K562 (cell line): ENCODE measurements around the gene PCNX3. TPM values are rescaled to one million over a fixed set of nuclear protein-coding genes. Genes with fewer than 3 reads are reported as not detected.
A peak's percentile ranks its signal among the peaks of the same experiment; 100 is the strongest.

Source experiments
- ETV5 ChIP-seq: sonication (generic); formaldehyde crosslinking; IDR thresholded peaks from 2 replicates; pipeline ENCODE4 v1.4.0; 2020; ENCODE audit warnings: low read depth, mild to moderate bottlenecking, missing genetic modification reagents
- GABPB2 ChIP-seq: fragments of 250-450 bp; sonication (Bioruptor Pico); conservative IDR thresholded peaks from 2 replicates; pipeline ENCODE4 v1.5.1; 2021; ENCODE audit warnings: mild to moderate bottlenecking
- KAT7 ChIP-seq: sonication (generic); formaldehyde crosslinking; IDR thresholded peaks from 2 replicates; pipeline ENCODE4 v1.8.0; 2022; ENCODE audit warnings: missing genetic modification reagents, mild to moderate bottlenecking, borderline replicate concordance
- MCM5 ChIP-seq: fragments of 450-650 bp; IDR thresholded peaks from 2 replicates; pipeline ENCODE4 v1.6.1; 2016; ENCODE audit warnings: low read depth
- MCM7 ChIP-seq, 2 experiments: fragments of 450-650 bp; IDR thresholded peaks; 2 replicates each; pipeline ENCODE4 v1.6.1; 2016 to 2018
- MEF2A ChIP-seq: IDR thresholded peaks from 2 replicates; pipeline ENCODE4 v1.6.1; 2011; ENCODE audit warnings: low read depth, mild to moderate bottlenecking, low read length, moderate library complexity; ENCODE audit not compliant: control insufficient read depth
- OTX1 ChIP-seq: fragments of 450-650 bp; formaldehyde crosslinking; IDR thresholded peaks from 2 replicates; pipeline ENCODE4 v1.4.0; 2022; ENCODE audit warnings: mild to moderate bottlenecking
- PCBP1 ChIP-seq: fragments of 200-400 bp; formaldehyde crosslinking; IDR thresholded peaks from 2 replicates; pipeline ENCODE4 v1.6.1; 2018; ENCODE audit warnings: mild to moderate bottlenecking, low read depth, low read length; ENCODE audit not compliant: poor library complexity, severe bottlenecking
- PKNOX1 ChIP-seq: fragments of 450-650 bp; IDR thresholded peaks from 2 replicates; pipeline ENCODE4 v1.6.1; 2016
- SAFB2 ChIP-seq: fragments of 200-400 bp; formaldehyde crosslinking; IDR thresholded peaks from 2 replicates; pipeline ENCODE4 v1.6.1; 2018; ENCODE audit warnings: borderline replicate concordance, low read length, low read depth, moderate library complexity; ENCODE audit not compliant: severe bottlenecking
- SMAD3 ChIP-seq: fragments of 450-650 bp; formaldehyde crosslinking; conservative IDR thresholded peaks from 2 replicates; pipeline ENCODE4 v1.4.0; 2020; ENCODE audit warnings: mild to moderate bottlenecking
- ZBTB40 ChIP-seq, 2 experiments: fragments of 450-650 bp in 1 of 2; sonication (generic) in 1 of 2; formaldehyde crosslinking in 1 of 2; IDR thresholded peaks; 2 replicates each; pipeline versions ENCODE4 v1.7.1 to v1.9.0; 2016 to 2022; ENCODE audit warnings: inconsistent platforms in 1 of 2, mild to moderate bottlenecking in 1 of 2, missing genetic modification reagents in 1 of 2
- ZNF263 ChIP-seq: sonication (generic); formaldehyde crosslinking; IDR thresholded peaks from 2 replicates; pipeline ENCODE4 v1.8.0; 2022; ENCODE audit warnings: mild to moderate bottlenecking, missing genetic modification reagents, borderline replicate concordance
- polyA plus RNA-seq, 8 experiments: library from polyadenylated mRNA; depleted of rRNA in 4 of 8; stranded (reverse) in 5 of 8; unstranded in 3 of 8; fragments of >200 nt; fragmentation: Nextera tagmentation in 2 of 8; fragmentation: Illumina TruSeq in 1 of 8; extraction: Ambion mirVana in 2 of 8; extraction: Trizol in 1 of 8; gene quantifications; 2 replicates each; pipeline versions ENCODE4 v1.2.1 to v1.2.3, GENCODE V29; 2011 to 2014; ENCODE audit warnings: inconsistent platforms in 1 of 8, missing spikeins in 1 of 8
- total RNA-seq, 7 experiments: library from RNA; depleted of rRNA in 6 of 7; stranded (reverse); fragments of >200 nt in 6 of 7; fragmentation: Illumina TruSeq in 2 of 7; extraction: Trizol in 2 of 7; gene quantifications; 2 replicates each; pipeline versions ENCODE4 v1.2.1 to v1.2.3, GENCODE V29; 2011 to 2021; ENCODE audit warnings: low replicate concordance in 1 of 7

Gene PCNX3
- total and polyA plus RNA-seq, 9 of the 15 experiments (the other 6 are each of a cell fraction or from before 2014, with no cell fraction given): 0.11 to 47.8 (median 12.8) TPM

DNA sequence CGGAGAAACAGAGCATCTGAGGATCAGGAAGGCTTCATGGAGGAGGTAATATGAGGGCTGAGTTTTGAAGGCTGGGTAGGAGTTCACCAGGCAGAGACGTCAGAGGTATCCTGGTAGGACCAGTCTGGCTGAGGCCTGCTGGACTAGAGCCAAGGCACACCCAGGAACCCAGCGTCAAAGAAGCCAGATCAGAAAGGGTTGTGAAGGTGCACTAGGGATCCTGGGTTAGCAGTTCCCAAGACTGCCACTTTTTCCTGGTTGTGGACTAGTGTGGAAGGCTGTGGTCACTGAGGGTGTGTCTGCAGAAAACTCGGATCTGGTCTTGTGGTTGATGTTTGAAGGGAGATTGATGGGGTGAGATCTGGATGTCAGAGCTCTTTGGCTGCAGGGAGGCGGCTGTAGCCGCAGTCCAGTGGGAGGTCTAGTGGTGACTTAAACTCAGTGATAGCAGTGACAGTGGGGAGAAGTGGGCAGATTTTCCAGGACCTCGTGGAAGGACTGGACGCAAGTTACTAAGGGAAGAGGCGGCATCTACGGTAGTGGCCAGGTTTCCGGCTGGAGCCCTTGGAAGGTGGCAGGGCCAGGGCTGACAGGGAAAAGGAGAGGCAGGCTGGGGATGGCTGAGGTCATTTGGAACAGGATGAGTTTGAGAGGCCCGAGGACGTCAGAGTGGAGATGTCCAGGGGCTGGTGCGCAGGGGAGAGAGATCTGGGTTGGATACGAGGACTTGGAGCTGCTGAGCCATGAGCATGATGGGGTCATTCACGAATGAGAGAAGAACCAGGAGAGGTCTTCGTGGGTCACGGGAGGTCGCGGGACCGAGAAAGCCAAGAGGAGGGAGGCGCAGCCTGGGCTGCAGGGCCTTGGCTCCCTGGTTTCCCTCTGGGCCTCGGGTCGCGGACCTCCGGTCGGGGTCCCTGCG lies 36.3 kb downstream of the PCNX3 start (continued):
- TF ChIP-seq ZBTB40 (IDR thresholded peaks at IDR 0.05): no peak
- no peak for TF ChIP-seq ZBTB40 (CRISPR knock-in tag; IDR thresholded peaks at IDR 0.05)
- peak; percentile 74; the same call in 1 of the 2 replicates for TF ChIP-seq OTX1 (CRISPR knock-in tag)
- no peak for TF ChIP-seq PCBP1
- no peak for TF ChIP-seq GABPB2 (CRISPR knock-in tag)
- TF ChIP-seq MEF2A: no peak
- TF ChIP-seq KAT7 (CRISPR knock-in tag): no peak
- no peak for TF ChIP-seq MCM5
- no peak for TF ChIP-seq ZNF263 (CRISPR knock-in tag)
- TF ChIP-seq SMAD3 (CRISPR knock-in tag): no peak
- no peak for TF ChIP-seq SAFB2
- TF ChIP-seq PKNOX1: peak; percentile 88
- TF ChIP-seq MCM7 (IDR thresholded peaks at IDR 0.05): no peak
- TF ChIP-seq ETV5: 0 out of 2 replicates have a peak, but pooled peaks have one; percentile 45
